ENCODE data around the gene TMC1.

- TF ChIP-seq CTCF (IDR thresholded peaks at IDR 0.05): no peak
- no peak for TF ChIP-seq EZH2phosphoT487 (IDR thresholded peaks at IDR 0.05)
These were observed 180.1 kb downstream of the TMC1 start for GRCh38 chr9:72701510-72701909.

All from neural progenitor cell (in vitro differentiated cells).